Measurements from ENCODE around the gene ERF.

DNA sequence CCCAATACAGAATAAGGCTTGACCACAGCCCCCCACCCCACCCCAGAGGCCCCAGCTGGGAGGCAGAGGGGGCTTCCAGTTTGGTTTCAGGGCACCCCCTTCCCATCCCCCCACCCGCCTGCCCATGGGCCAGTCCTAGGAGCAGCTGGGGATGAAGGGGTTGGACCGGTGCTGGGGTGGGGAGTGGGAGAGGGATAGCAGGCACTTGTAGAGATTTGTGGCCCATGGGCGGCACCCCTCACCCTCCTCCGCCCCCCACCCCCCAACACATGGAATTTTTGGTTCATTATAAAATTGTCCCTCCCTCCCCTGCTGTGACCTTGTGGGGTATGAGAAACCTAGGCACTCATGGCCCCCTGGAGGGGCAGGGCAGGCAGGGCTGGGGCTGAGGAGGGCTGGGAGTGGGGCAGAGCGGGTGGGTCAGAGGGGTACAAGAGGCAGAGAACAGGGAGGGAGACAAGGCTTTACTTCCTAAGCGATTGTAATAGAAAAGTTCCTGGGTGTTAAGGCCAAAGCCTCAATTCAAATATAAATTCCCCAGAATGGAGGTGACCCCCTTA is 7.2 kb downstream of the ERF start:
- no peak for TF ChIP-seq CTCF (conservative IDR thresholded peaks at IDR 0.05)
- TF ChIP-seq EZH2 (IDR thresholded peaks at IDR 0.05; ENCODE audit: low read depth): no peak

All from PC-9 (cell line).